Large intestine (tissue), 3 donors: ENCODE data around the gene MAD1L1. TPM values are rescaled to one million over a fixed set of nuclear protein-coding genes. Genes with fewer than 3 reads are reported as not detected.
"Not testable (repeated sequence)": the region's sequence is repeated elsewhere in the genome, so short reads cannot be mapped to it uniquely, and the experiment has no call there.

ENCODE experiments used
- DNase-seq, 2 donors: peaks; one replicate each; pipeline versions ENCODE4 v3.0.0 to v3.0.0-alpha.2; 2013
- H3K27ac ChIP-seq: one replicate; pipeline ENCODE4 v1.5.1; 2013; ENCODE audit warnings: low read length
- H3K27me3 ChIP-seq: 2 replicates; pipeline ENCODE4 v1.6.1; 2013; ENCODE audit warnings: low read length; ENCODE audit not compliant: control insufficient read depth, insufficient read depth
- H3K36me3 ChIP-seq: 2 replicates; pipeline ENCODE4 v1.6.1; 2013; ENCODE audit warnings: low read length; ENCODE audit not compliant: control insufficient read depth, insufficient read depth
- H3K4me1 ChIP-seq: one replicate; pipeline ENCODE4 v1.6.1; 2013; ENCODE audit warnings: low read length; ENCODE audit not compliant: control insufficient read depth, insufficient read depth
- H3K4me3 ChIP-seq: one replicate; pipeline ENCODE4 v1.5.1; 2013; ENCODE audit warnings: low read length
- H3K9me3 ChIP-seq: one replicate; pipeline ENCODE4 v1.6.1; 2013; ENCODE audit warnings: mild to moderate bottlenecking, low read depth, low read length, moderate library complexity; ENCODE audit not compliant: control insufficient read depth
- WGBS: methylation state at CpG from one replicate; pipeline ENCODE4 v1.1.5; 2013; ENCODE audit warnings: low lambda C conversion rate; ENCODE audit not compliant: insufficient coverage; 5-methylcytosine and 5-hydroxymethylcytosine counted together
- polyA plus RNA-seq: library from polyadenylated mRNA; unstranded; fragments of 120-200 nt; gene quantifications from one replicate; pipeline ENCODE4 v1.2.1, GENCODE V29; 2013

Gene MAD1L1
- polyA plus RNA-seq, 1 donor, result 15.1 TPM

GRCh38 chr7:1999278-1999984 is 233.3 kb downstream of the MAD1L1 start:
- no peaks in the 10 kb centered on the region for H3K27me3 ChIP-seq
- H3K4me1 ChIP-seq, result no peaks in the 10 kb centered on the region
- no peak for DNase-seq
- H3K36me3 ChIP-seq, result peaks cover 2% of the 10 kb centered on the region
- WGBS, result no CpG with 5 or more reads among the region's 21 CpGs
- H3K9me3 ChIP-seq, result no peaks in the 10 kb centered on the region
- H3K27ac ChIP-seq, result no peak overlapping the region
- H3K4me3 ChIP-seq, result no peak overlapping the region

- no CpG with 5 or more reads among the region's 10 CpGs for WGBS
- Histone ChIP-seq H3K27me3 (no peaks in the 10 kb centered on the region), H3K9me3 (no peaks in the 10 kb centered on the region), H3K36me3 (no peaks in the 10 kb centered on the region), H3K4me1 (no peaks in the 10 kb centered on the region), H3K27ac (no peak overlapping the region), H3K4me3 (no peak overlapping the region)
- DNase-seq, result no peak
These were observed 234.6 kb downstream of the MAD1L1 start for GRCh38 chr7:1998146-1998545.

- 100% methylated on average over 1 of the region's 15 CpGs for WGBS
- Histone ChIP-seq H3K9me3 (no peaks in the 10 kb centered on the region), H3K36me3 (no peaks in the 10 kb centered on the region), H3K27me3 (no peaks in the 10 kb centered on the region), H3K27ac (no peak overlapping the region), H3K4me3 (no peak overlapping the region), H3K4me1 (no peaks in the 10 kb centered on the region)
- no peak for DNase-seq
These were observed 235.1 kb downstream of the MAD1L1 start for GRCh38 chr7:1997537-1998076.

GRCh38 chr7:1996816-1997215 is 235.9 kb downstream of the MAD1L1 start:
- H3K4me1 ChIP-seq, result no peaks in the 10 kb centered on the region
- H3K27ac ChIP-seq, result no peak overlapping the region
- no peaks in the 10 kb centered on the region for H3K27me3 ChIP-seq
- DNase-seq, result no peak
- no peak overlapping the region for H3K4me3 ChIP-seq
- H3K36me3 ChIP-seq, result no peaks in the 10 kb centered on the region
- WGBS, result 100% methylated on average over 2 of the region's 9 CpGs
- no peaks in the 10 kb centered on the region for H3K9me3 ChIP-seq

GRCh38 chr7:1995911-1996420 is 236.8 kb downstream of the MAD1L1 start:
- H3K4me3 ChIP-seq, H3K36me3 ChIP-seq, H3K27ac ChIP-seq, H3K4me1 ChIP-seq, H3K9me3 ChIP-seq, DNase-seq, H3K27me3 ChIP-seq: not testable (repeated sequence)
- no CpG with 5 or more reads among the region's 24 CpGs for WGBS

- no CpG with 5 or more reads among the region's 11 CpGs for WGBS
- DNase-seq, result no peak
These were observed 237.3 kb downstream of the MAD1L1 start for GRCh38 chr7:1995426-1995825.

GRCh38 chr7:1994931-1995330 is 237.8 kb downstream of the MAD1L1 start:
- Histone ChIP-seq H3K27me3 (no peaks in the 10 kb centered on the region), H3K36me3 (no peaks in the 10 kb centered on the region), H3K27ac (no peak overlapping the region), H3K9me3 (no peaks in the 10 kb centered on the region), H3K4me1 (no peaks in the 10 kb centered on the region), H3K4me3 (no peak overlapping the region)
- DNase-seq, result no peak
- no CpG with 5 or more reads among the region's 13 CpGs for WGBS

More at GRCh38 chr7:1995426-1995825, 237.3 kb downstream of the MAD1L1 start:
- H3K36me3 ChIP-seq, result no peaks in the 10 kb centered on the region
- H3K4me1 ChIP-seq, result no peaks in the 10 kb centered on the region
- no peak overlapping the region for H3K27ac ChIP-seq
- H3K4me3 ChIP-seq, result no peak overlapping the region
- H3K9me3 ChIP-seq, result no peaks in the 10 kb centered on the region
- H3K27me3 ChIP-seq, result no peaks in the 10 kb centered on the region

- H3K4me1 ChIP-seq, result no peaks in the 10 kb centered on the region
- H3K36me3 ChIP-seq, result no peaks in the 10 kb centered on the region
- no CpG with 5 or more reads among the region's 27 CpGs for WGBS
These were observed 238.7 kb downstream of the MAD1L1 start for GRCh38 chr7:1993776-1994740.

GRCh38 chr7:1993031-1993695 is 239.6 kb downstream of the MAD1L1 start:
- no peak overlapping the region for H3K27ac ChIP-seq
- no peaks in the 10 kb centered on the region for H3K27me3 ChIP-seq
- H3K4me1 ChIP-seq, result no peaks in the 10 kb centered on the region
- no peaks in the 10 kb centered on the region for H3K9me3 ChIP-seq
- H3K36me3 ChIP-seq, result no peaks in the 10 kb centered on the region
- no peak for DNase-seq
- WGBS, result 93% methylated on average over 3 of the region's 13 CpGs
- H3K4me3 ChIP-seq, result no peak overlapping the region

More at GRCh38 chr7:1993776-1994740, 238.7 kb downstream of the MAD1L1 start:
- no peaks in the 10 kb centered on the region for H3K9me3 ChIP-seq
- no peaks in the 10 kb centered on the region for H3K27me3 ChIP-seq
- DNase-seq, result no peak
- no peak overlapping the region for H3K27ac ChIP-seq
- no peak overlapping the region for H3K4me3 ChIP-seq

GRCh38 chr7:1992554-1992953 is 240.2 kb downstream of the MAD1L1 start:
- Histone ChIP-seq H3K27ac (no peak overlapping the region), H3K4me3 (no peak overlapping the region), H3K27me3 (no peaks in the 10 kb centered on the region), H3K9me3 (no peaks in the 10 kb centered on the region), H3K4me1 (no peaks in the 10 kb centered on the region), H3K36me3 (no peaks in the 10 kb centered on the region)
- WGBS, result no CpG with 5 or more reads among the region's 6 CpGs
- DNase-seq, result no peak
